HS-5 (cell line): Measurements from ENCODE around the gene IGSF8.

Source experiments
- DNase-seq: peaks from one replicate; pipeline ENCODE4 v3.0.0-alpha.2; 2012; ENCODE audit warnings: low read depth

Gene IGSF8

GRCh38 chr1:160086456-160086892 is 11.9 kb downstream of the IGSF8 start:
- DNase-seq, result no peak

GRCh38 chr1:160085686-160086455 is 12.5 kb downstream of the IGSF8 start:
- no peak for DNase-seq

DNA sequence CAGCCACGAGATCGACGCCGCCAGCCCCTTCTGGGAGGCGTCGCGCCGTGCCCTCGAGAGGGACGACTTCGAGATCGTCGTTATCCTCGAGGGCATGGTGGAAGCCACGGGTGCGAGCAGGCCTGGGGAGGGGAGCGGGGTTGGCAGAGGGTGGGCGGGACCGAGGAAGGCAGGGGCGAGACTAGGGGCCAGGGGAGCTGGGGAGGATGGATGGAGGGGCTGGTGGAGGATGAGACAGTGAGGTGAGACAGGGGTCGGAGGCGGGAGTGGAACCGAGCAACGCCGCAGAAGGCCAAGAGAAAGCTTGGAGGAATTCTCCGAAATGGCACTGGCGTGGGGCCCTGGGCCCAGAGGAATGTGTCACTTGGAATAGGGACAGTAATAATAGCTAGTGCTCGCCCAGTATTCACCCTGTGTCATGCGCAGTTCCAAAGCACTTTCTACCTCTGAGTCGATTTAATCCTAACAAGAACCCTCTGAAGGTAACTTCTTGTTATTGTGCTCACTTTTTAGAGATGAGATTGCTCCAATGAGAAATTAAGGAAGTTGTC is 13.6 kb downstream of the IGSF8 start:
- no peak for DNase-seq

DNA sequence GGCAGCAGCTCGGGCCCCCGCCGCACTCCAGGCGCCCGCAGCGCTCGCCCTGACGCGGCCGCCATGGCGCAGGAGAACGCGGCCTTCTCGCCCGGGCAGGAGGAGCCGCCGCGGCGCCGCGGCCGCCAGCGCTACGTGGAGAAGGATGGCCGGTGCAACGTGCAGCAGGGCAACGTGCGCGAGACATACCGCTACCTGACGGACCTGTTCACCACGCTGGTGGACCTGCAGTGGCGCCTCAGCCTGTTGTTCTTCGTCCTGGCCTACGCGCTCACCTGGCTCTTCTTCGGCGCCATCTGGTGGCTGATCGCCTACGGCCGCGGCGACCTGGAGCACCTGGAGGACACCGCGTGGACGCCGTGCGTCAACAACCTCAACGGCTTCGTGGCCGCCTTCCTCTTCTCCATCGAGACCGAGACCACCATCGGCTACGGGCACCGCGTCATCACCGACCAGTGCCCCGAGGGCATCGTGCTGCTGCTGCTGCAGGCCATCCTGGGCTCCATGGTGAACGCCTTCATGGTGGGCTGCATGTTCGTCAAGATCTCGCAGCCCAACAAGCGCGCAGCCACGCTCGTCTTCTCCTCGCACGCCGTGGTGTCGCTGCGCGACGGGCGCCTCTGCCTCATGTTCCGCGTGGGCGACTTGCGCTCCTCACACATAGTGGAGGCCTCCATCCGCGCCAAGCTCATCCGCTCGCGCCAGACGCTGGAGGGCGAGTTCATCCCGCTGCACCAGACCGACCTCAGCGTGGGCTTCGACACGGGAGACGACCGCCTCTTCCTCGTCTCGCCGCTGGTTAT is 14.2 kb downstream of the IGSF8 start:
- DNase-seq, result no peak

GRCh38 chr1:160082926-160083325 is 15.5 kb downstream of the IGSF8 start:
- no peak for DNase-seq

GRCh38 chr1:160082487-160082886 is 15.9 kb downstream of the IGSF8 start:
- DNase-seq, result no peak

GRCh38 chr1:160081261-160081936 is 17.0 kb downstream of the IGSF8 start, which contains the start of gene KCNJ9:
Gene KCNJ9, plus strand, starts transcription at chr1:160081538. Its CDS starts 2,493 bp downstream, at chr1:160084031.
- DNase-seq, result no peak

- no peak for DNase-seq
Measured at GRCh38 chr1:160080381-160081100, 17.9 kb downstream of the IGSF8 start.

DNA sequence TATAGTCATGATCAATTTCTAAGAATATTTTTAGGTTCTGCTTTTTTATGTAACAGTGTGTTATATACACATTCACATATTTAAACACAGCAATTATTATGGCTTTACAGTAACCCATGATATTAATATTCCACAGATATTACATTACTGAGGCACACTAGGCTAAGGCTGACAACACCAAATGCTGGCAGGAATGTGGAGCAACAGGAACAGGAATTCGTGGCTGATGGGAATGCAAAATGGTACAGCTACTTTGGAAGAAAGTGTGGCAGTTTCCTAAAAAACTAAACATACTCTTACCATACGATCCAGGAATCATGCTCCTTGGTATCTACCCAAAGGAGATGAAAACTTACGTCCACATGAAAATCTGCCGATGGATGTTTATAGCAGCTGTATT is 19.0 kb downstream of the IGSF8 start:
- no peak for DNase-seq

GRCh38 chr1:160078512-160079195 is 19.8 kb downstream of the IGSF8 start:
- DNase-seq, result no peak

GRCh38 chr1:160077486-160077885 is 20.9 kb downstream of the IGSF8 start:
- DNase-seq, result no peak

DNA sequence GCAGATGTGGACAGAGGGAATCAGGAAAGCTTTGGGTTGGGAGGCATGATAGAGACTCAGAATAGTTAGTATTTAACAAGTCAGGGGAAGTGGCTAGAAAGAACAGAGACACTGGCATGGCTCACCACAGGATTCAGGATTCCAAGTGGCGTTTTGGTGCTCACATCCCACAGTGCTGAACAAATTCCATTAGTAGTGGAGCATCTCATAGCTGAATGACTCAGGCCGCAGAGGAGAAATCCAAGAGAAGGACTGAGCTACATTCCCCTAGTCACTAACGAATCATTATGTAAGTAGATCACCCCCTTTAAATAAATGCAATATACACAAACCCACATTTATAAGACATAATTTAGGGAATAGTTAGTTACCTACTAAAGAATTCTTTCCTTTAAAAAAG is 22.1 kb downstream of the IGSF8 start:
- no peak for DNase-seq

DNA sequence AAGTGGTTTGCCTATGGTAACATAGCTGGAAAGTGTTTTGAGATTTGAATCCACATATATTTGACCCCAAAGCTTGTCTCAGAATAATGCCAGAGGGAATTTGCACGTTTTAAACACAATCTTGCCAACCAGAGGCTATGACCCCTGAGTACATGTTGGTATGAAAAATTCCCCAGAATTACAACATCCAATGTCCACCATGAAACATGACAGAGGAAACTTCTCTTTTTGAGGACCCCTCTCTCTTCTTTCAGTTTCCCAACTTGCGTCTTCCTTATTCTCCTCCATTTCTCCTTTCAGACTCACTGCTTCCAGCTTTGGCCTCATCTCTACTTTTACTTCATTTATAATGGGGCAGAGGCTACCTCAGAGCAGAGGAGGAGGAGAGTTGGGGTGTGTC is 22.6 kb downstream of the IGSF8 start:
- DNase-seq, result no peak

DNA sequence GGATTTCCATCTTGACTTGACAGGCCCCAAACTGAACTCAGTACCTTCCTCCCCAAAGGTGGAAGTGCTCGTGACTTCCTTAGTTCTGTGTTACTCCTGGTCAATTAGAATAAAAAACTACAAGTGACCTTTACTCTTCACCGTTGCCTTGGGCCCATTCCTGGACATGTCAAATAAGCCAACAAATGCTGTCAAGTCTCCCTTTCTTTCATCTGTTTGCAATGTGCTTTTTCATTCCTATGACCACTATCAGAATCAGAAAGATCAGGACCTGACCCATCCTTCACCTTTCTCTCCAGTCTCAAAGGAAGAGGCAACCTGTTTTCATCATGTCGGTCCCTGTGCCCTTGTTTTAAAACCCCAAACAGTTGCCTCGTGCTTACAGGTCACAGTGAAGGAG is 23.6 kb downstream of the IGSF8 start:
- no peak for DNase-seq

DNA sequence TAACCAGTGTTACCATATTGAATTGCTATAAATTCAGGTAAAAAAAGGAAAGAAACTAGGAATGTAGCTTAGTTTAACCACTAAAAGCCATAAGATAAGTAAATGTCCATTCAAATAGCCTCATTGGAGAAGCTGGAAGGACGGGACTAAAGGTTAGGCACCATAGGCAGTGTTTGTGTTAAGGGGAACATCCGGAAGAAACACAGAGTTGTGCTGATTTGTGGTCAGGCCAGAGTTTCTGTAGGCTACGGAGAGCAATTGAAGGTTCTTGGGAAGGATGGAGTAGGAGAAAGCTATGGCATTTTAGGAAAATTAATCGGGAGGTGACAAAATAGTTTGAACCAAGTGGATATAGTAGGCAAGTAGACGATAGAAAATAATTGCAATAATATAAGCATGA is 27.1 kb downstream of the IGSF8 start:
- no peak for DNase-seq

DNA sequence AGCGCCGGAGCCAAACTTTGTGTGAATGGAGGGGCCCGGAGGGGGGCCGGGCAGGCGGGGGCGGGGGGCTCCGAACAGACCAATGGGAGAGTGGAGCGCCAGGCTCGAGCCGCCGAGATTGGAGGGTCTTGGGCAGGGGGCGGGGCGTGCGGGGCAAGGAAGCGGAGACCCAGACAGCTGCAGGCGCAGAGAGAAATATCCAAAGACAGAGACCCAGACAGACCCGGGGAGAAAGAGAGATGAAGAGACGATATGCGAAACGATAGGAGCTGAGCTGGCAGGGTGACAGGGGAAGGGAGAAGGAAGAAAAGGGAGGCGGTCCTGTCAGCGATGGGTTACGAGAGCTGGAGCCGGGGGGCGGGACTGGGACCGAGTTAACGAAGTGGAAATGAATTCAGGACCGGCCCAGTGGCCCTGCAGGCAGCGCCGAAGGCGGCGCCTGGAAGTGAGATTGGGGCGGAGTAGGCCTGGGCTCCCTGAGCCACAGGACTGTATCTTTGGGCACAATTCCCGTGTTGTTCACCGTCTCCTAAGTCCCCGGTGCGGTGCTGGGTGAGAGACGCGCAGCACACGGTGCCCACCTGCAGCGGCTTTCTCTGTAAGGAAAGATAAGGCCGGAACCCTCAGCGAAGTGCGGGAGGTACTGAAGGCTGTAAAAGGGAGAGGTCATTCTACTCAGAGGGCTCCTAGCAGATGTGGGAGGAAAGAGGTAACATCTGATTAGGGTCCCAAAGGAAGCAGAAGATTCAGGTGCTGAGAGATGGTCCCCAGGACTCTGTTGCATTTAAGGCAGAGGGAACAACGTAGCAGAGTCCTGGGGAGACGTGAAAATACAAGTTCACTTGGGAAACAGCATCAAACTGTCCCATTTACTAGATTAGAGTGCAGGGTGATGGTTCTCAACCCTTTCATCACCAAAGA is 27.9 kb downstream of the IGSF8 start:
- peak; percentile 29 for DNase-seq

- no peak for DNase-seq
Measured at GRCh38 chr1:160069460-160070231, 28.8 kb downstream of the IGSF8 start, which contains the start of gene KCNJ10. Gene KCNJ10, minus strand, starts transcription at chr1:160070160. Its CDS starts 27,628 bp downstream, at chr1:160042532.

- DNase-seq, result no peak
Measured at GRCh38 chr1:160068225-160068624, 30.2 kb downstream of the IGSF8 start.
